Cardiac muscle cell (in vitro differentiated cells and primary cell): ENCODE data around the gene SACS. TPM values are rescaled to one million over a fixed set of nuclear protein-coding genes. Genes with fewer than 3 reads are reported as not detected.

ENCODE experiments used
- DNase-seq, 2 donors: peaks; one replicate each; pipeline versions ENCODE4 v3.0.0 to v3.0.0-alpha.2; 2010 to 2017; ENCODE audit warnings: low read depth in 1 of 2, low spot score in 1 of 2
- H3K27ac ChIP-seq: fragments of 200-600 bp; sonication (generic); 2 replicates; pipeline ENCODE4 v1.5.1; 2016
- H3K27me3 ChIP-seq: fragments of 200-600 bp; sonication (generic); 2 replicates; pipeline ENCODE4 v1.6.0; 2016; ENCODE audit warnings: control low read depth
- H3K36me3 ChIP-seq: fragments of 200-600 bp; sonication (generic); 2 replicates; pipeline ENCODE4 v1.5.1; 2016; ENCODE audit warnings: control low read depth
- H3K4me1 ChIP-seq: fragments of 200-600 bp; sonication (generic); 2 replicates; pipeline ENCODE4 v1.8.1; 2017; ENCODE audit warnings: low read depth, mild to moderate bottlenecking, mixed run types
- H3K4me3 ChIP-seq: fragments of 200-600 bp; sonication (generic); 2 replicates; pipeline ENCODE4 v1.5.1; 2016; ENCODE audit warnings: mild to moderate bottlenecking
- H3K9me3 ChIP-seq: fragments of 200-600 bp; sonication (generic); 2 replicates; pipeline ENCODE4 v1.5.1; 2017; ENCODE audit warnings: low read depth, mild to moderate bottlenecking, control low read depth
- polyA plus RNA-seq: library from polyadenylated mRNA; unstranded; fragments of >200 nt; fragmentation: Nextera tagmentation; extraction: Ambion mirVana; gene quantifications from 2 replicates; pipeline ENCODE4 v1.2.1, GENCODE V29; 2016
- total RNA-seq: library from RNA; depleted of rRNA; stranded (reverse); fragments of >200 nt; gene quantifications from 2 replicates; pipeline ENCODE4 v1.2.3, GENCODE V29; 2016
- TF ChIP-seq, protein P1 (sequence below): IDR thresholded peaks from 2 replicates; pipeline ENCODE4 v1.5.1; 2012; ENCODE audit warnings: low read depth, mild to moderate bottlenecking, low read length

Gene SACS
- total and polyA plus RNA-seq, 2 experiments from 2014 or later: 5.1 to 34.9 TPM

DNA sequence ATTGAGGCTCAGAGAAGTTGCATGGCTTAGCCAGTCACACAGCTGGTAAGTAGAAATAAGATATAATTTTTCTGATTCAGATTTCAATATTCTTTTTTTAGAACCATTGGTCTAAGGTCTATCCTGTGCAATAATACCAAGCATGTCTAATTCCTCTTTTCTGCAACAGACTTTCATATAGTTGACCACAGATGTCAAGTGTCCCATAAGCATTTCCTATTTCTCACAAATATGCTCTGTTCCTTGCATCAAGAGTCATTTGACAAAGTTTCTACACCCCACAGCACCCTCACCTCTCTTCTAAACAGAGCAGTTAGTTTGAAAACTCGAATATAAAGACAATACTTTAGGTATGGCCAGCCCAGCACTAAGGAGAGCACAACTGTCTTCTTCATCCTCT lies 26.8 kb upstream of the SACS start:
- H3K36me3 ChIP-seq: no peaks in the 10 kb centered on the region
- TF ChIP-seq, protein P1, sequence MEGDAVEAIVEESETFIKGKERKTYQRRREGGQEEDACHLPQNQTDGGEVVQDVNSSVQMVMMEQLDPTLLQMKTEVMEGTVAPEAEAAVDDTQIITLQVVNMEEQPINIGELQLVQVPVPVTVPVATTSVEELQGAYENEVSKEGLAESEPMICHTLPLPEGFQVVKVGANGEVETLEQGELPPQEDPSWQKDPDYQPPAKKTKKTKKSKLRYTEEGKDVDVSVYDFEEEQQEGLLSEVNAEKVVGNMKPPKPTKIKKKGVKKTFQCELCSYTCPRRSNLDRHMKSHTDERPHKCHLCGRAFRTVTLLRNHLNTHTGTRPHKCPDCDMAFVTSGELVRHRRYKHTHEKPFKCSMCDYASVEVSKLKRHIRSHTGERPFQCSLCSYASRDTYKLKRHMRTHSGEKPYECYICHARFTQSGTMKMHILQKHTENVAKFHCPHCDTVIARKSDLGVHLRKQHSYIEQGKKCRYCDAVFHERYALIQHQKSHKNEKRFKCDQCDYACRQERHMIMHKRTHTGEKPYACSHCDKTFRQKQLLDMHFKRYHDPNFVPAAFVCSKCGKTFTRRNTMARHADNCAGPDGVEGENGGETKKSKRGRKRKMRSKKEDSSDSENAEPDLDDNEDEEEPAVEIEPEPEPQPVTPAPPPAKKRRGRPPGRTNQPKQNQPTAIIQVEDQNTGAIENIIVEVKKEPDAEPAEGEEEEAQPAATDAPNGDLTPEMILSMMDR: no peak
- no peaks in the 10 kb centered on the region for H3K9me3 ChIP-seq
- H3K27me3 ChIP-seq: no peaks in the 10 kb centered on the region
- no peak overlapping the region for H3K4me3 ChIP-seq
- no peak overlapping the region for H3K27ac ChIP-seq
- H3K4me1 ChIP-seq: peaks cover 7% of the 10 kb centered on the region
- no peak for DNase-seq

DNA sequence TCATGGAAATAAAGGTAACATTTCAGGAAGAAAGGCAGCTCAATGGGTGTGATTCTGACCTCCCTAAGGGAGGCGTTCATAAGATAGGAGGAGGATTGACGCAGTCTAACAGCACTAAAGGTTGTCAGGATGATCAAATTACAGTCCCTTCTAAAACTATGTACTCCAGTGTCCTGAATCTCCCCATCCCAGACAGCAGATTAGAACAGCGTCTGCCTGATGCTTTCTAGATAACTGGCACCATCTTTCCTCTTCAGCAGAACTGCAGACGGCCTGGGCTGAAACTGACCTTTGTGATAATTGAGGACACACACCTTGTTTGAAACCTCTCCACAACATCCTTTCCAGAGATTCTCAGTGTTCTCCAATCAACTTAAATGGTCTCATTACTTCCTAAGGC lies 25.5 kb upstream of the SACS start:
- H3K27me3 ChIP-seq: no peaks in the 10 kb centered on the region
- H3K4me3 ChIP-seq: no peak overlapping the region
- TF ChIP-seq, protein P1: no peak
- H3K4me1 ChIP-seq: peaks cover 7% of the 10 kb centered on the region
- H3K36me3 ChIP-seq: no peaks in the 10 kb centered on the region
- H3K9me3 ChIP-seq: no peaks in the 10 kb centered on the region
- no peak overlapping the region for H3K27ac ChIP-seq
- no peak for DNase-seq

DNA sequence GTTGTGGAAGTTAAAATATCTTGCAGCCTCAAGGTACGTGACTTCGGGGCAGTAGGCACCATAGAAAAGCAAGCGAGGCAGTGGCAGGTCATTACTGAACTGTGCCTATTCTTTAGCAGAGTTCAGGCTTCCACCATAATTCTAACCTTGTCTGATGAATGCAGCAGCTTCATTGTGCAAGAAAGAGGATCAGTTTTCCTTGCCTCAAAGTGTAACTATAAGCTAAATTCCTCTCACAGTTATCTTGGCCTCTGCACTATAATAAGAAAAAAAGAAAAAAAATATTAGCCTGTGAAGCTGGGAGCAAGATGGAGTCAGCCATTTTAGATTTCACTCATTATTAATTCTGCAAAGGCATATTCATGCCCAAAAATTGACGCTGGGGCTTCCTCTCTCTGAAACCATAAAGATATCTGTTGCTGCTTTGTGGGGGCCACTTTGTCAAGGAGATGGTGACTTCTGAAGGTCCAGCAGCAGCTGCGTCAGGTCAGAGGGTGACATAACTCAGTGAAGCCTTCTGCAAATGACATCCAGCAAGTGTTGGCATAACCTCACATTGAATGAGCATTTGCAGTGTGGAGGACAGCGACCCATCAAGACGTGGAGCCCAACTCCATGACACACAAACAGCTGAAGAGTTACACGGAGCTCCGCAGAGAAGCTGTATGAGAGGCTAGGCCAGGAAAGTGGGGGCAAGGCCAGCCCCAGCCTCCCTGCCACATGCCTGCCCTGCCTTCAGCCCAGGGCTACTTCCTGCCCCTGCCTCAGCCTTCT lies 23.1 kb upstream of the SACS start:
- H3K9me3 ChIP-seq: no peaks in the 10 kb centered on the region
- H3K4me3 ChIP-seq: no peak overlapping the region
- no peak for DNase-seq
- H3K36me3 ChIP-seq: no peaks in the 10 kb centered on the region
- H3K27ac ChIP-seq: no peak overlapping the region
- H3K27me3 ChIP-seq: no peaks in the 10 kb centered on the region
- no peaks in the 10 kb centered on the region for H3K4me1 ChIP-seq
- TF ChIP-seq, protein P1: no peak

DNA sequence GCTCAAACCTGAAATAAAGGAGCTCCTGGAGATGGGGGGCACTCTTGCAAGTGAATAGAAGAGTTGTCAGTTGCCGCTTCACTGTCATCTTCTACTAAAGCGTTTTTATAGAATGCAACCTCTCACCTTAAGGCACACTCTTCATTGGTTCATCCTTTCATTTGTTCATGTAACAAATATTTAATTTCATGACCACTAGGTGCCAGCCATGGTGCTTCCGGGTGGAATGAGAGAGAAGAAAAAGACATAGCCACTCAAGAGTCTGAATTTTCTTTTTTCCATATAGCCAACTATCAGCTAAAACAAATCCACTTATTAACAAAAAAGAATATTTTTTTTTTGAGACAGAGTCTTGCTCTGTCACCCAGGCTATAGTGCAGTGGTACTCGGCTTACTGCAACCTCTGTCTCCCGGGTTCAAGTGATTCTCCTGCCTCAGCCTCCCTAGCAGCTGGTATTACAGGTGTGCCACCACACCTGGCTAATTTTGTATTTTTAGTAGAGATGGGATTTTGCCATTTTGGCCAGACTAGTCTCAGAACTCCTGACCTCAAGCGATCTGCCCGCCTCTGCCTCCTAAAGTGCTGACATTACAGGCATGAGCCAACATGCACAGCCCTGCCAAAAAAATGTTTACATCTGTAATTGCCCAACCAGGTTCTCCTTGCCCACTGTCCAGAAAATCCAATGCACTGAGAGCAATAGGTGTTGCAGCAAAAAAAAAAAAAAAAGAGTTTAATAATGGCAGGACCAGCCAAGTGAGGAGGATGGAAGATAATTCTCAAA lies 22.1 kb upstream of the SACS start:
- no peak overlapping the region for H3K4me3 ChIP-seq
- no peaks in the 10 kb centered on the region for H3K4me1 ChIP-seq
- H3K27ac ChIP-seq: no peak overlapping the region
- DNase-seq: no peak
- no peaks in the 10 kb centered on the region for H3K27me3 ChIP-seq
- H3K9me3 ChIP-seq: no peaks in the 10 kb centered on the region
- no peaks in the 10 kb centered on the region for H3K36me3 ChIP-seq
- TF ChIP-seq, protein P1: no peak

DNA sequence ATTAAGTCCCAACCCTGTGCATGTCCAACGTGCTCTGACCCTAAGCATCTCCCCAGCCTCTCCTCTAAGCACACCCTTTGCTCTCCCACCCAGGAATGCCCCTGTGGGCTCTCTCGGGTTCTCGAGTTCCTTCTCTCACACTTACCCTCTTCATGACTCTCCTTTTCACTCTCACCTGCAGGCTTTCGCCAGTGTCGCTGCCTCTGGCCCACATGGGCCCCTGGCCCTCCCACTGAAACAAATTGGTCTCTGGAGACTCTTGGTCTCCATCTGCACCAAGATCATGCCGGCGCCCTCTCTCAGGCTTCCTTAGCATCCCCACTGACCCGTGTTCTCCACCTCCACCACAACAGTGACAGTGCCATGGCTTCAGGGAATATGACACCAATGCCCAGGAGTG lies 19.6 kb upstream of the SACS start:
- no peak for DNase-seq
- TF ChIP-seq, protein P1: no peak
- no peaks in the 10 kb centered on the region for H3K9me3 ChIP-seq

More for the DNA sequence above, 19.6 kb upstream of the SACS start:
- Histone ChIP-seq H3K4me3 (no peak overlapping the region), H3K4me1 (no peaks in the 10 kb centered on the region), H3K27ac (no peak overlapping the region), H3K36me3 (no peaks in the 10 kb centered on the region), H3K27me3 (no peaks in the 10 kb centered on the region)
